B cell (primary cell): ENCODE measurements around the gene CLCN7.

Source experiments
- CTCF ChIP-seq: fragments of 200-600 bp; IDR thresholded peaks from one replicate; pipeline ENCODE4 v1.8.0; 2022; ENCODE audit warnings: antibody characterized with exemption, mild to moderate bottlenecking
- EZH2 ChIP-seq: IDR thresholded peaks from 2 replicates; pipeline ENCODE4 v1.6.1; 2012; ENCODE audit warnings: borderline replicate concordance, low read depth, mild to moderate bottlenecking, moderate library complexity, low read length; ENCODE audit not compliant: insufficient read depth, poor library complexity, severe bottlenecking

GRCh38 chr16:1477033-1477432 lies 2.2 kb upstream of the CLCN7 start:
- TF ChIP-seq CTCF (no peak), EZH2 (no peak)
